Bronchial epithelial cell (primary cell): ENCODE data around the gene NME7. TPM values are rescaled to one million over a fixed set of nuclear protein-coding genes. Genes with fewer than 3 reads are reported as not detected.

ENCODE experiments used
- DNase-seq: peaks from one replicate; pipeline ENCODE4 v3.0.0-alpha.2; 2010; ENCODE audit warnings: low read depth
- FAIRE-seq: peaks from 2 replicates; lab custom pipeline; 2011; peaks lifted over from hg19 to GRCh38; lab: Jason Lieb, UNC
- H3K27me3 ChIP-seq: 2 replicates; pipeline ENCODE4 v1.5.1; 2011; ENCODE audit warnings: low read length; ENCODE audit not compliant: control insufficient read depth, insufficient read depth
- H3K36me3 ChIP-seq: 2 replicates; pipeline ENCODE4 v1.5.1; 2011; ENCODE audit warnings: low read length; ENCODE audit not compliant: control insufficient read depth, insufficient read depth
- H3K4me3 ChIP-seq: 2 replicates; pipeline ENCODE4 v1.5.1; 2011; ENCODE audit warnings: mild to moderate bottlenecking, low read depth, low read length, control low read depth
- CTCF ChIP-seq: IDR thresholded peaks from 2 replicates; pipeline ENCODE4 v1.5.1; 2011; ENCODE audit warnings: mild to moderate bottlenecking, moderate library complexity, low read length, control low read depth, inconsistent platforms; ENCODE audit not compliant: insufficient read depth, severe bottlenecking
- total RNA-seq: library from RNA; depleted of rRNA; stranded (reverse); fragments of >200 nt; gene quantifications from 2 replicates; pipeline ENCODE4 v1.2.1, GENCODE V29; 2014

The NME7 gene
- total RNA-seq, 1 donor from 2014 or later = 11.6 TPM

DNA sequence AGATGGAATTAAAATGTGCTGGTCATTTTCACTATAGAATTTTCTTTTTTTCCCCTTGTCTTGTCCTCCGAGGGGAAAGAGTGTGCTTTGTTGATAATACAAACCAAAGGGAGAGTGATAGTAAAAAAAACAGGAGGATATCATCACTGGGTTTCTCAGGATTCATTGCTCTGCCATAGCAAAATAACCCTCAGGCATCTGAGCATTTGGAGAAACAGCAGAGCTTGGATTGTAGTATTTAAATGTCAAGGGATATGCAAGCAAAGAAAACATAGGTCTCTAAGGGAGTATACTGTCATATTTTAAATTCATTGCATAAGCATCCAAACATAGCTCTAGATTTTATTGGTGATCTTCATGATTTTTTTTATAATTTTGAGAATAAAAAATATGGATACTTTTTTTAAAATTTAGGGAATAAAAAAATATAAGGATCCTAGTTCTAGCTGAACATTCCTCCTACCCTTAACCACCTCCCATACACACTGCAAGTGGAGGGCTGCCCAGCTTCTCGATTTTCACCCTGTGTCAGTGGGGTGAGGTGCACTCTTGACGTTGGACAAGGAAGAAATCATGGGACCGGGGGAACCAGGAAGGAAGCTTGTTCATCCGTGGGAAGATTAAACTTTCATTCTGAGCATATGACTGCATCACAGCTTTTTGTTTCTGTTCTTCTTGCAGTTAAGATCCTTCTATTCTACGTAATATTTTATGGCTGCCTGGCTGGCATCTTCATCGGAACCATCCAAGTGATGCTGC, 256.7 kb downstream of the NME7 start:
- FAIRE-seq (no peak), DNase-seq (no peak)
- H3K36me3 ChIP-seq = peaks cover 6% of the 10 kb centered on the region
- no peak for TF ChIP-seq CTCF
- no peaks in the 10 kb centered on the region for H3K27me3 ChIP-seq
- no peak overlapping the region for H3K4me3 ChIP-seq

DNA sequence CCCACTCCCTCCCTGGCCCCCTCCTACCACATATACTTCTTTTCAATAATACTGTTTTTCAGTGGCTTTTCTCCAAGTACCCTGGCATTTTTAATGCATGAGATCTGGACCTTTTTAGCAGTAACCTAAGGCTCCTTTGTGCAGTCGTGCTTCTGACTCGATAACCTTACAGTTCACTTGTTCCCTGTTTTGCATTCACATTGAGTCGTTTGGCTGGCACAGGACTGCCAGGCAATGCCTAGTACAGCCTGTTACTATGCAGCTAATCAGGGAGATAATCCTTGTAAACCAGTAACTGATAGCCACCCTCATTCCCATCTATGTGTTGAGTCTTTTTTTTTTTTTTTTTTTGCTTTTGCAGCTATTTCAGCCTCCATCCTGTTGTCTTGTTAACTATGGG, 257.4 kb downstream of the NME7 start:
- Histone ChIP-seq H3K27me3 (no peaks in the 10 kb centered on the region), H3K36me3 (peaks cover 6% of the 10 kb centered on the region), H3K4me3 (peak overlapping the region; percentile 1)
- TF ChIP-seq CTCF = no peak
- FAIRE-seq (no peak), DNase-seq (no peak)

- H3K4me3 ChIP-seq = no peak overlapping the region
- peak; percentile 86 for DNase-seq
- peaks cover 6% of the 10 kb centered on the region for H3K36me3 ChIP-seq
- no peak for FAIRE-seq
- no peaks in the 10 kb centered on the region for H3K27me3 ChIP-seq
- TF ChIP-seq CTCF = no peak
Observed at GRCh38 chr1:169109561-169110134, 257.9 kb downstream of the NME7 start.

DNA sequence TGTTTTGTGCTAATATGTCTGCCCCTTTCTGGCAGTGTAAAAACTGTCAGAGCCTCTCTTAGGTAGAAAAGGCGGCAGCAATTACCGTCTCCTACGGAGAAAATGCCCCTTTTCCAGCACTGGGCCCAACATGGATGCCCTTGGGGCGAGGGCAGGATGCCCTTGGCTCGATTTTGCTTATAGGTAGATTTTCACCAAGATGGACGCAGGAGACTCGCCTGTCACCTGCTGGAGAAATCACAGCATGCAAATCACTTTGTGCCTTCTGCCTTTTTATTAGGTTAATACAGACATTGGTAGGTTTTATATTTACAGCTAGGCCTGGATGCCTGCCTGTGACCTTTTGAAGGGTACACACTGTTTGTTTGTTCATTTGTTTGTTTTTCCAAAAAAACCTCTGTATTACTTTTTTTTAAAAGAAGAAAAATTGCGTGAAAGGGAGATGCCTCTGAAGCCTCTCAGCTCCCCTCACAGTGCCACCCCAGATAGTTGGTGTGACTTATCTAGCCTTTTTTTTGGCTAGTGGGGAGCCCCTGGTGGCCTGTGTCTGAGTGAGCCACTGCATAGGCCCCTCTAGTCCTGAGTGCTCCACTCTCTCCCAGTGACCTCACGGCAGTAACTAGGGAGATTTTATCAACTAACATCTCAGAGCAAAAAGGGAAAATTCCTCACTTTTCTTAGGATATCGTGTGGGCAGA, 258.6 kb downstream of the NME7 start:
- Histone ChIP-seq H3K36me3 (peaks cover 5% of the 10 kb centered on the region), H3K4me3 (peak overlapping the region; percentile 73), H3K27me3 (no peaks in the 10 kb centered on the region)
- TF ChIP-seq CTCF = peak; percentile 53
- DNase-seq (no peak), FAIRE-seq (no peak)

GRCh38 chr1:169108223-169108622, 259.4 kb downstream of the NME7 start:
- DNase-seq (no peak), FAIRE-seq (no peak)
- Histone ChIP-seq H3K4me3 (peak overlapping the region; percentile 73), H3K27me3 (no peaks in the 10 kb centered on the region), H3K36me3 (peaks cover 5% of the 10 kb centered on the region)
- no peak for TF ChIP-seq CTCF
